SH-SY5Y (cell line): ENCODE data around the gene NAALADL2.

Experiments used
- GATA2 ChIP-seq: IDR thresholded peaks from 2 replicates; pipeline ENCODE4 v1.6.1; 2011; ENCODE audit warnings: mild to moderate bottlenecking, low read depth, low read length
- GATA3 ChIP-seq: IDR thresholded peaks from 2 replicates; pipeline ENCODE4 v1.6.1; 2011; ENCODE audit warnings: low read depth, mild to moderate bottlenecking, low read length, moderate library complexity

DNA sequence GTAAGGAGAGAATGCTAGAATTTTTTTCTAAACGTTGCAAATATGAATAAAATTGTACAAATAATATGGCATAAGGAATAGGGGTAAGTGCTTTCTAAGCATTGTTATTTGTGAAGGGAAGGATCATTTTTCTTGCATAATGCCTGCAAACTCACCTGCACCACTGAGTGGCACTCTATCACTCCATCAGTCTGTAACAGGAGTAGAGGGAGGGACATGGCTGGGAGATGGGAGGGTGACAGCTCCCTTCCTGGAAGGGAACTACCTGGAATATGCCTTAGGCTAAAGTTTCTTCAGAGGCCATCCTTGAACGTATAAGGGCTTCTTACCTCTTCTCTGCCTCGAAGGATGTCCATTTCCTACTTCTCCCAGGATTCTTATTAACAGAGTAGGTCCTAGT is 3.0 kb downstream of the NAALADL2 start:
- no peak for TF ChIP-seq GATA2
- TF ChIP-seq GATA3: no peak
